WTC11 (cell line): ENCODE data around the gene PIGO. TPM values are rescaled to one million over a fixed set of nuclear protein-coding genes. Genes with fewer than 3 reads are reported as not detected.

Experiments used
- CREB1 ChIP-seq: sonication (generic); formaldehyde crosslinking; IDR thresholded peaks from 2 replicates; pipeline ENCODE4 v1.8.0; 2023; ENCODE audit warnings: mild to moderate bottlenecking, missing genetic modification reagents
- EMX1 ChIP-seq: fragments of 250-450 bp; sonication (Bioruptor Pico); IDR thresholded peaks from 2 replicates; pipeline ENCODE4 v1.8.0; 2021; ENCODE audit warnings: mild to moderate bottlenecking
- ETV6 ChIP-seq: sonication (generic); formaldehyde crosslinking; IDR thresholded peaks from 2 replicates; pipeline ENCODE4 v1.8.1; 2022; ENCODE audit warnings: mild to moderate bottlenecking, missing genetic modification reagents
- GABPB1 ChIP-seq: sonication (generic); formaldehyde crosslinking; IDR thresholded peaks from 2 replicates; pipeline ENCODE4 v1.8.1; 2023; ENCODE audit warnings: mild to moderate bottlenecking, missing genetic modification reagents
- MXD4 ChIP-seq: fragments of 250-450 bp; sonication (Bioruptor Pico); IDR thresholded peaks from 2 replicates; pipeline ENCODE4 v1.8.0; 2021; ENCODE audit warnings: mild to moderate bottlenecking, moderate library complexity, borderline replicate concordance
- PRRX2 ChIP-seq: fragments of 250-450 bp; sonication (Bioruptor Pico); IDR thresholded peaks from 2 replicates; pipeline ENCODE4 v1.8.0; 2021; ENCODE audit warnings: mild to moderate bottlenecking
- ZNF121 ChIP-seq: sonication (generic); formaldehyde crosslinking; IDR thresholded peaks from 2 replicates; pipeline ENCODE4 v1.8.0; 2023; ENCODE audit warnings: missing genetic modification reagents
- ZNF138 ChIP-seq: sonication (generic); formaldehyde crosslinking; conservative IDR thresholded peaks from 2 replicates; pipeline ENCODE4 v1.8.1; 2022; ENCODE audit warnings: mild to moderate bottlenecking, moderate library complexity, missing genetic modification reagents
- ZNF317 ChIP-seq: sonication (generic); formaldehyde crosslinking; IDR thresholded peaks from 2 replicates; pipeline ENCODE4 v1.8.1; 2023; ENCODE audit warnings: low read depth, mild to moderate bottlenecking, moderate library complexity, missing genetic modification reagents, borderline replicate concordance
- total RNA-seq: library from RNA; stranded (reverse); gene quantifications from 3 replicates; pipeline ENCODE4 v1.2.3, GENCODE V29; 2021
- TF ChIP-seq, protein P1 (sequence below): fragments of 250-450 bp; sonication (Bioruptor Pico); IDR thresholded peaks from 2 replicates; pipeline ENCODE4 v1.9.0; 2021; ENCODE audit warnings: mild to moderate bottlenecking, borderline replicate concordance
- TF ChIP-seq, protein P2 (sequence below): sonication (generic); formaldehyde crosslinking; IDR thresholded peaks from 2 replicates; pipeline ENCODE4 v1.8.0; 2023; ENCODE audit warnings: missing genetic modification reagents
- TF ChIP-seq, protein P3 (sequence below): fragments of 200-600 bp; IDR thresholded peaks from 2 replicates; pipeline ENCODE4 v1.8.0; 2022; ENCODE audit warnings: antibody characterized with exemption
- TF ChIP-seq, protein P4 (sequence below): sonication (generic); formaldehyde crosslinking; IDR thresholded peaks from 2 replicates; pipeline ENCODE4 v1.8.1; 2023; ENCODE audit warnings: mild to moderate bottlenecking, moderate library complexity, missing genetic modification reagents
- TF ChIP-seq, protein P5 (sequence below): sonication (generic); formaldehyde crosslinking; IDR thresholded peaks from 2 replicates; pipeline ENCODE4 v1.8.1; 2023; ENCODE audit warnings: mild to moderate bottlenecking, missing genetic modification reagents
- TF ChIP-seq, protein P6 (sequence below): fragments of 250-450 bp; sonication (Bioruptor Pico); IDR thresholded peaks from 2 replicates; pipeline ENCODE4 v1.9.0; 2021; ENCODE audit warnings: mild to moderate bottlenecking
- TF ChIP-seq, protein P7 (sequence below): sonication (generic); formaldehyde crosslinking; IDR thresholded peaks from 2 replicates; pipeline ENCODE4 v1.8.0; 2022; ENCODE audit warnings: mild to moderate bottlenecking, missing genetic modification reagents
- TF ChIP-seq, protein P8 (sequence below): sonication (generic); formaldehyde crosslinking; IDR thresholded peaks from 2 replicates; pipeline ENCODE4 v1.8.0; 2022; ENCODE audit warnings: mild to moderate bottlenecking, missing genetic modification reagents
- TF ChIP-seq, protein P9 (sequence below): fragments of 250-450 bp; sonication (Bioruptor Pico); IDR thresholded peaks from 2 replicates; pipeline ENCODE4 v1.9.0; 2021; ENCODE audit warnings: mild to moderate bottlenecking
- TF ChIP-seq, protein P10 (sequence below): sonication (generic); formaldehyde crosslinking; IDR thresholded peaks from 2 replicates; pipeline ENCODE4 v1.8.1; 2022; ENCODE audit warnings: low read depth, mild to moderate bottlenecking, moderate library complexity, missing genetic modification reagents, borderline replicate concordance

PIGO gene
- total RNA-seq, 1 experiment from 2014 or later: 23.8 TPM

DNA sequence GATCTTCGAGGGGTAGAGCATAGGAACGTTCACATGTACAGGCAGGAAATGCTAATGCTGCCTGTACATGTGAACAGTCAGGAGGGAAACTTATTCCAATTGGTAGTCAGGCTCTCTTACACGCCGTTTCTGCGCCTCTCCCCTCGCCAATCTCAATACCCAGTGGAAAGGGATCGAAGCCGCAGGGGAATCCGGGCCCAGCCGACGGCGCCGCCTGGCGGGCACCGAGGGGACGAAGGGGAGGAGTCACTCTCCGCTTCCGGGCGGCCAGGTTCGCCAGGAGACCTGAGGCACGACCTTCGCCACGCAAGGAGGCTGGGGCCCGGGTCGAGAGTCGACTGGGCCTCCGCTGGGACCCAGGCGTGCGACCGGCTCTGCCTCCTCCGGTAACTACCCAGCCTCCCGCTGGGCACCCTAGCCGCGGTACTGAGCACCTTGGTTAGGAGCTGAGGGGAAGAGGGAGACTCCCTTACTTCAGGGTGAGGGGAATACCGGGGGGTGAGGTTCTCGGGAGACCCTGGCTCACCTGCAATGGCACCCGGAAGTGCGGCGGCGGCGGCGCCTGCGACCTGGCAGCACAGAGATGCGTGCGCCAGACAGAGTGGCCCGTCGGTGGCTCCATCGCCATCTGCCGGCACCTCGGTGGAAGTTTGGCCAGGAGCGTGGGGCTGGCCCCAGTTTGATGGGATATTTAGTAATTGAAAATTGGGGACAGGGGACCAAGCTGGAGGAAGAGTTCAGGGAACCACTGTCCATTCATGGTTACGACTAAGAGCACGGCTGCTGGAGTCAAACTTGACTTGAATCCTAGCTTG, at the start of gene PIGO (continued):
- TF ChIP-seq, protein P1, sequence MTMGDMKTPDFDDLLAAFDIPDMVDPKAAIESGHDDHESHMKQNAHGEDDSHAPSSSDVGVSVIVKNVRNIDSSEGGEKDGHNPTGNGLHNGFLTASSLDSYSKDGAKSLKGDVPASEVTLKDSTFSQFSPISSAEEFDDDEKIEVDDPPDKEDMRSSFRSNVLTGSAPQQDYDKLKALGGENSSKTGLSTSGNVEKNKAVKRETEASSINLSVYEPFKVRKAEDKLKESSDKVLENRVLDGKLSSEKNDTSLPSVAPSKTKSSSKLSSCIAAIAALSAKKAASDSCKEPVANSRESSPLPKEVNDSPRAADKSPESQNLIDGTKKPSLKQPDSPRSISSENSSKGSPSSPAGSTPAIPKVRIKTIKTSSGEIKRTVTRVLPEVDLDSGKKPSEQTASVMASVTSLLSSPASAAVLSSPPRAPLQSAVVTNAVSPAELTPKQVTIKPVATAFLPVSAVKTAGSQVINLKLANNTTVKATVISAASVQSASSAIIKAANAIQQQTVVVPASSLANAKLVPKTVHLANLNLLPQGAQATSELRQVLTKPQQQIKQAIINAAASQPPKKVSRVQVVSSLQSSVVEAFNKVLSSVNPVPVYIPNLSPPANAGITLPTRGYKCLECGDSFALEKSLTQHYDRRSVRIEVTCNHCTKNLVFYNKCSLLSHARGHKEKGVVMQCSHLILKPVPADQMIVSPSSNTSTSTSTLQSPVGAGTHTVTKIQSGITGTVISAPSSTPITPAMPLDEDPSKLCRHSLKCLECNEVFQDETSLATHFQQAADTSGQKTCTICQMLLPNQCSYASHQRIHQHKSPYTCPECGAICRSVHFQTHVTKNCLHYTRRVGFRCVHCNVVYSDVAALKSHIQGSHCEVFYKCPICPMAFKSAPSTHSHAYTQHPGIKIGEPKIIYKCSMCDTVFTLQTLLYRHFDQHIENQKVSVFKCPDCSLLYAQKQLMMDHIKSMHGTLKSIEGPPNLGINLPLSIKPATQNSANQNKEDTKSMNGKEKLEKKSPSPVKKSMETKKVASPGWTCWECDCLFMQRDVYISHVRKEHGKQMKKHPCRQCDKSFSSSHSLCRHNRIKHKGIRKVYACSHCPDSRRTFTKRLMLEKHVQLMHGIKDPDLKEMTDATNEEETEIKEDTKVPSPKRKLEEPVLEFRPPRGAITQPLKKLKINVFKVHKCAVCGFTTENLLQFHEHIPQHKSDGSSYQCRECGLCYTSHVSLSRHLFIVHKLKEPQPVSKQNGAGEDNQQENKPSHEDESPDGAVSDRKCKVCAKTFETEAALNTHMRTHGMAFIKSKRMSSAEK (CRISPR knock-in tag): no peak
- TF ChIP-seq, protein P2, sequence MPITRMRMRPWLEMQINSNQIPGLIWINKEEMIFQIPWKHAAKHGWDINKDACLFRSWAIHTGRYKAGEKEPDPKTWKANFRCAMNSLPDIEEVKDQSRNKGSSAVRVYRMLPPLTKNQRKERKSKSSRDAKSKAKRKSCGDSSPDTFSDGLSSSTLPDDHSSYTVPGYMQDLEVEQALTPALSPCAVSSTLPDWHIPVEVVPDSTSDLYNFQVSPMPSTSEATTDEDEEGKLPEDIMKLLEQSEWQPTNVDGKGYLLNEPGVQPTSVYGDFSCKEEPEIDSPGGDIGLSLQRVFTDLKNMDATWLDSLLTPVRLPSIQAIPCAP: peak; percentile 81; the same call in 1 of the 2 replicates
- TF ChIP-seq, protein P3, sequence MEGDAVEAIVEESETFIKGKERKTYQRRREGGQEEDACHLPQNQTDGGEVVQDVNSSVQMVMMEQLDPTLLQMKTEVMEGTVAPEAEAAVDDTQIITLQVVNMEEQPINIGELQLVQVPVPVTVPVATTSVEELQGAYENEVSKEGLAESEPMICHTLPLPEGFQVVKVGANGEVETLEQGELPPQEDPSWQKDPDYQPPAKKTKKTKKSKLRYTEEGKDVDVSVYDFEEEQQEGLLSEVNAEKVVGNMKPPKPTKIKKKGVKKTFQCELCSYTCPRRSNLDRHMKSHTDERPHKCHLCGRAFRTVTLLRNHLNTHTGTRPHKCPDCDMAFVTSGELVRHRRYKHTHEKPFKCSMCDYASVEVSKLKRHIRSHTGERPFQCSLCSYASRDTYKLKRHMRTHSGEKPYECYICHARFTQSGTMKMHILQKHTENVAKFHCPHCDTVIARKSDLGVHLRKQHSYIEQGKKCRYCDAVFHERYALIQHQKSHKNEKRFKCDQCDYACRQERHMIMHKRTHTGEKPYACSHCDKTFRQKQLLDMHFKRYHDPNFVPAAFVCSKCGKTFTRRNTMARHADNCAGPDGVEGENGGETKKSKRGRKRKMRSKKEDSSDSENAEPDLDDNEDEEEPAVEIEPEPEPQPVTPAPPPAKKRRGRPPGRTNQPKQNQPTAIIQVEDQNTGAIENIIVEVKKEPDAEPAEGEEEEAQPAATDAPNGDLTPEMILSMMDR: peak; percentile 64
- TF ChIP-seq, protein P4, sequence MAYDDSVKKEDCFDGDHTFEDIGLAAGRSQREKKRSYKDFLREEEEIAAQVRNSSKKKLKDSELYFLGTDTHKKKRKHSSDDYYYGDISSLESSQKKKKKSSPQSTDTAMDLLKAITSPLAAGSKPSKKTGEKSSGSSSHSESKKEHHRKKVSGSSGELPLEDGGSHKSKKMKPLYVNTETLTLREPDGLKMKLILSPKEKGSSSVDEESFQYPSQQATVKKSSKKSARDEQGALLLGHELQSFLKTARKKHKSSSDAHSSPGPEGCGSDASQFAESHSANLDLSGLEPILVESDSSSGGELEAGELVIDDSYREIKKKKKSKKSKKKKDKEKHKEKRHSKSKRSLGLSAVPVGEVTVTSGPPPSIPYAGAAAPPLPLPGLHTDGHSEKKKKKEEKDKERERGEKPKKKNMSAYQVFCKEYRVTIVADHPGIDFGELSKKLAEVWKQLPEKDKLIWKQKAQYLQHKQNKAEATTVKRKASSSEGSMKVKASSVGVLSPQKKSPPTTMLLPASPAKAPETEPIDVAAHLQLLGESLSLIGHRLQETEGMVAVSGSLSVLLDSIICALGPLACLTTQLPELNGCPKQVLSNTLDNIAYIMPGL (CRISPR knock-in tag): peak; percentile 97
- TF ChIP-seq EMX1 (CRISPR knock-in tag): no peak
- TF ChIP-seq, protein P5, sequence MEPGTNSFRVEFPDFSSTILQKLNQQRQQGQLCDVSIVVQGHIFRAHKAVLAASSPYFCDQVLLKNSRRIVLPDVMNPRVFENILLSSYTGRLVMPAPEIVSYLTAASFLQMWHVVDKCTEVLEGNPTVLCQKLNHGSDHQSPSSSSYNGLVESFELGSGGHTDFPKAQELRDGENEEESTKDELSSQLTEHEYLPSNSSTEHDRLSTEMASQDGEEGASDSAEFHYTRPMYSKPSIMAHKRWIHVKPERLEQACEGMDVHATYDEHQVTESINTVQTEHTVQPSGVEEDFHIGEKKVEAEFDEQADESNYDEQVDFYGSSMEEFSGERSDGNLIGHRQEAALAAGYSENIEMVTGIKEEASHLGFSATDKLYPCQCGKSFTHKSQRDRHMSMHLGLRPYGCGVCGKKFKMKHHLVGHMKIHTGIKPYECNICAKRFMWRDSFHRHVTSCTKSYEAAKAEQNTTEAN (CRISPR knock-in tag): peak; percentile 59; the same call in 1 of the 2 replicates
- peak; percentile 91 for TF ChIP-seq ETV6 (CRISPR knock-in tag)
- no peak for TF ChIP-seq CREB1 (CRISPR knock-in tag)
- TF ChIP-seq, protein P6, sequence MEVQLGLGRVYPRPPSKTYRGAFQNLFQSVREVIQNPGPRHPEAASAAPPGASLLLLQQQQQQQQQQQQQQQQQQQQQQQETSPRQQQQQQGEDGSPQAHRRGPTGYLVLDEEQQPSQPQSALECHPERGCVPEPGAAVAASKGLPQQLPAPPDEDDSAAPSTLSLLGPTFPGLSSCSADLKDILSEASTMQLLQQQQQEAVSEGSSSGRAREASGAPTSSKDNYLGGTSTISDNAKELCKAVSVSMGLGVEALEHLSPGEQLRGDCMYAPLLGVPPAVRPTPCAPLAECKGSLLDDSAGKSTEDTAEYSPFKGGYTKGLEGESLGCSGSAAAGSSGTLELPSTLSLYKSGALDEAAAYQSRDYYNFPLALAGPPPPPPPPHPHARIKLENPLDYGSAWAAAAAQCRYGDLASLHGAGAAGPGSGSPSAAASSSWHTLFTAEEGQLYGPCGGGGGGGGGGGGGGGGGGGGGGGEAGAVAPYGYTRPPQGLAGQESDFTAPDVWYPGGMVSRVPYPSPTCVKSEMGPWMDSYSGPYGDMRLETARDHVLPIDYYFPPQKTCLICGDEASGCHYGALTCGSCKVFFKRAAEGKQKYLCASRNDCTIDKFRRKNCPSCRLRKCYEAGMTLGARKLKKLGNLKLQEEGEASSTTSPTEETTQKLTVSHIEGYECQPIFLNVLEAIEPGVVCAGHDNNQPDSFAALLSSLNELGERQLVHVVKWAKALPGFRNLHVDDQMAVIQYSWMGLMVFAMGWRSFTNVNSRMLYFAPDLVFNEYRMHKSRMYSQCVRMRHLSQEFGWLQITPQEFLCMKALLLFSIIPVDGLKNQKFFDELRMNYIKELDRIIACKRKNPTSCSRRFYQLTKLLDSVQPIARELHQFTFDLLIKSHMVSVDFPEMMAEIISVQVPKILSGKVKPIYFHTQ (CRISPR knock-in tag): 0 out of 2 replicates have a peak, but pooled peaks have one; percentile 43
- TF ChIP-seq, protein P7, sequence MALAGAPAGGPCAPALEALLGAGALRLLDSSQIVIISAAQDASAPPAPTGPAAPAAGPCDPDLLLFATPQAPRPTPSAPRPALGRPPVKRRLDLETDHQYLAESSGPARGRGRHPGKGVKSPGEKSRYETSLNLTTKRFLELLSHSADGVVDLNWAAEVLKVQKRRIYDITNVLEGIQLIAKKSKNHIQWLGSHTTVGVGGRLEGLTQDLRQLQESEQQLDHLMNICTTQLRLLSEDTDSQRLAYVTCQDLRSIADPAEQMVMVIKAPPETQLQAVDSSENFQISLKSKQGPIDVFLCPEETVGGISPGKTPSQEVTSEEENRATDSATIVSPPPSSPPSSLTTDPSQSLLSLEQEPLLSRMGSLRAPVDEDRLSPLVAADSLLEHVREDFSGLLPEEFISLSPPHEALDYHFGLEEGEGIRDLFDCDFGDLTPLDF (CRISPR knock-in tag): no peak
- peak; percentile 84 for TF ChIP-seq GABPB1 (CRISPR knock-in tag)
- TF ChIP-seq, protein P8, sequence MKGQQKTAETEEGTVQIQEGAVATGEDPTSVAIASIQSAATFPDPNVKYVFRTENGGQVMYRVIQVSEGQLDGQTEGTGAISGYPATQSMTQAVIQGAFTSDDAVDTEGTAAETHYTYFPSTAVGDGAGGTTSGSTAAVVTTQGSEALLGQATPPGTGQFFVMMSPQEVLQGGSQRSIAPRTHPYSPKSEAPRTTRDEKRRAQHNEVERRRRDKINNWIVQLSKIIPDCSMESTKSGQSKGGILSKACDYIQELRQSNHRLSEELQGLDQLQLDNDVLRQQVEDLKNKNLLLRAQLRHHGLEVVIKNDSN (CRISPR knock-in tag): peak; percentile 45; the same call in 1 of the 2 replicates
- TF ChIP-seq ZNF138 (CRISPR knock-in tag): peak; percentile 73; the same call in 1 of the 2 replicates
- TF ChIP-seq PRRX2 (CRISPR knock-in tag): no peak
- no peak; the same call in 1 of the 2 replicates for TF ChIP-seq ZNF317 (CRISPR knock-in tag)
- no peak for TF ChIP-seq ZNF121 (CRISPR knock-in tag)
- TF ChIP-seq MXD4 (CRISPR knock-in tag): no peak
- TF ChIP-seq, protein P9, sequence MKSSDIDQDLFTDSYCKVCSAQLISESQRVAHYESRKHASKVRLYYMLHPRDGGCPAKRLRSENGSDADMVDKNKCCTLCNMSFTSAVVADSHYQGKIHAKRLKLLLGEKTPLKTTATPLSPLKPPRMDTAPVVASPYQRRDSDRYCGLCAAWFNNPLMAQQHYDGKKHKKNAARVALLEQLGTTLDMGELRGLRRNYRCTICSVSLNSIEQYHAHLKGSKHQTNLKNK (CRISPR knock-in tag): no peak
- TF ChIP-seq, protein P10, sequence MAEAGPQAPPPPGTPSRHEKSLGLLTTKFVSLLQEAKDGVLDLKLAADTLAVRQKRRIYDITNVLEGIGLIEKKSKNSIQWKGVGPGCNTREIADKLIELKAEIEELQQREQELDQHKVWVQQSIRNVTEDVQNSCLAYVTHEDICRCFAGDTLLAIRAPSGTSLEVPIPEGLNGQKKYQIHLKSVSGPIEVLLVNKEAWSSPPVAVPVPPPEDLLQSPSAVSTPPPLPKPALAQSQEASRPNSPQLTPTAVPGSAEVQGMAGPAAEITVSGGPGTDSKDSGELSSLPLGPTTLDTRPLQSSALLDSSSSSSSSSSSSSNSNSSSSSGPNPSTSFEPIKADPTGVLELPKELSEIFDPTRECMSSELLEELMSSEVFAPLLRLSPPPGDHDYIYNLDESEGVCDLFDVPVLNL (CRISPR knock-in tag): no peak
